Uterus (tissue), 2 donors: Measurements from ENCODE around the gene C3orf52.

ENCODE experiments used
- CTCF ChIP-seq, 4 experiments: fragments of 200-600 bp in 2 of 4; fragments of 450-650 bp in 2 of 4; sonication (generic) in 2 of 4; IDR thresholded peaks; one replicate each; pipeline ENCODE4 v1.5.1; 2016 to 2019; ENCODE audit warnings: antibody characterized with exemption in 4 of 4, mild to moderate bottlenecking in 2 of 4, moderate library complexity in 1 of 4
- POLR2A ChIP-seq, 2 donors: fragments of 450-650 bp; IDR thresholded peaks; one replicate each; pipeline ENCODE4 v1.6.1; 2016; ENCODE audit warnings: antibody characterized with exemption in 2 of 2, mild to moderate bottlenecking in 1 of 2, moderate library complexity in 1 of 2

GRCh38 chr3:112085735-112086075, 484 bp upstream of the C3orf52 start:
- TF ChIP-seq POLR2A (IDR thresholded peaks at IDR 0.05): no peak
- no peak for TF ChIP-seq CTCF (IDR thresholded peaks at IDR 0.05)
